Activated CD8-positive, alpha-beta memory T cell treated with anti-CD3 and anti-CD28 coated beads for 48 hours (primary cell): ENCODE results near the gene ANGPTL7.

ENCODE experiments used
- DNase-seq, 3 experiments: peaks; one replicate each; pipeline ENCODE4 v3.0.0-alpha.2; 2020; ENCODE audit warnings: low read depth in 2 of 3, low spot score in 2 of 3

ANGPTL7 gene

GRCh38 chr1:11198851-11199594, 9.9 kb downstream of the ANGPTL7 start:
- DNase-seq: no peak

GRCh38 chr1:11204396-11205190, 15.4 kb downstream of the ANGPTL7 start:
- DNase-seq: no peak

GRCh38 chr1:11207898-11208611, 18.9 kb downstream of the ANGPTL7 start:
- DNase-seq: no peak

- DNase-seq: no peak
Observed at GRCh38 chr1:11211461-11211860, 22.3 kb downstream of the ANGPTL7 start.

GRCh38 chr1:11211925-11212587, 22.9 kb downstream of the ANGPTL7 start:
- DNase-seq: no peak

- DNase-seq: no peak
Observed at GRCh38 chr1:11214698-11215380, 25.7 kb downstream of the ANGPTL7 start.

GRCh38 chr1:11215381-11216005, 26.3 kb downstream of the ANGPTL7 start:
- no peak for DNase-seq

- no peak for DNase-seq
Observed at GRCh38 chr1:11216074-11216473, 26.9 kb downstream of the ANGPTL7 start.

GRCh38 chr1:11227106-11228077, 38.2 kb downstream of the ANGPTL7 start:
- DNase-seq: no peak

- no peak for DNase-seq
Observed at GRCh38 chr1:11229203-11229602, 40.0 kb downstream of the ANGPTL7 start.

GRCh38 chr1:11233208-11233607, 44.1 kb downstream of the ANGPTL7 start:
- no peak for DNase-seq

- DNase-seq: no peak
Observed at GRCh38 chr1:11237356-11237755, 48.2 kb downstream of the ANGPTL7 start.

GRCh38 chr1:11238311-11238710, 49.2 kb downstream of the ANGPTL7 start:
- DNase-seq: no peak

GRCh38 chr1:11245248-11245647, 56.1 kb downstream of the ANGPTL7 start:
- DNase-seq: no peak
